GM19238 (cell line): Measurements from ENCODE around the gene TMEM245.
A peak's percentile ranks its signal among the peaks of the same experiment; 100 is the strongest.

Experiments used
- DNase-seq: peaks from one replicate; pipeline ENCODE4 v3.0.0; 2011; ENCODE audit warnings: low spot score; ENCODE audit not compliant: insufficient read length

TMEM245 gene

DNA sequence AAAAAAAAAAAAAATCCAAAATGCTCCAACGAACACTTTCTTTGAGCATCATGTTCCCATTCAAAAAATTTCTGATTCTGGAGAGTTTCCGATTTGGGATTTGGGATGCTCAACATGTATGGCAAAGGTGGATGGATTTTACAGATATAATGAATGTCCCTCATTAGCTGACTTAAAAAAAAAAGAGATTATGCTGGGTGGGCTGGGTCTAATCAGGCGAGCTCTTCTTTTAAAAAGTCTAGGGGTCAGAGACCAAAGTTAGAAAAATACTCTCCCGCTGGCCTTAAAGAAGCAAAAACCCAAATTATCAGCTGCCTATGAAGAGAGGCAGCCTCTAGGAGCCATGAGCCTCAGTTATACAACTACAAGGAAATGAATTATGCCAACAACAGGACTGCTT is 91.3 kb downstream of the TMEM245 start:
- DNase-seq, result no peak

GRCh38 chr9:109027176-109027575 is 92.6 kb downstream of the TMEM245 start:
- no peak for DNase-seq

- no peak for DNase-seq
Measured at GRCh38 chr9:109026306-109026705, 93.4 kb downstream of the TMEM245 start.

DNA sequence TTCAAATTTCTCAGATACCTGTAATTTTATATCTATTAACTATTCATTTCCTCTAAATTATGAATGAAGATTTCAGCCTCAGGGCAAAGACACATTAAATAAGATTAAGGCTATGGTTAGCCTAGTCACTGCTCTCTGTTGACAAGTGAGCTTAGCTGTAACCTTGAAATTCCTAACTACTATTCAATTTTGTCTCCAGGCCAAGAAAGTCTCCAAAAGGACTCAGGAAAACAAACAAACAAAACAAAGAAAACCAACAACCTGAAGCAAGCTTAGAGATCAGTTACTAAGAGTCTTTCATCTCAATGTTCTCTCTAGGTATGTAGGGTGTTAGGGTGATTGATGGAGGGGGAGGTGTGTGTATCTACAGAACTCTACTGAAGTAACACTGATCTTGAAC is 96.9 kb downstream of the TMEM245 start:
- no peak for DNase-seq

DNA sequence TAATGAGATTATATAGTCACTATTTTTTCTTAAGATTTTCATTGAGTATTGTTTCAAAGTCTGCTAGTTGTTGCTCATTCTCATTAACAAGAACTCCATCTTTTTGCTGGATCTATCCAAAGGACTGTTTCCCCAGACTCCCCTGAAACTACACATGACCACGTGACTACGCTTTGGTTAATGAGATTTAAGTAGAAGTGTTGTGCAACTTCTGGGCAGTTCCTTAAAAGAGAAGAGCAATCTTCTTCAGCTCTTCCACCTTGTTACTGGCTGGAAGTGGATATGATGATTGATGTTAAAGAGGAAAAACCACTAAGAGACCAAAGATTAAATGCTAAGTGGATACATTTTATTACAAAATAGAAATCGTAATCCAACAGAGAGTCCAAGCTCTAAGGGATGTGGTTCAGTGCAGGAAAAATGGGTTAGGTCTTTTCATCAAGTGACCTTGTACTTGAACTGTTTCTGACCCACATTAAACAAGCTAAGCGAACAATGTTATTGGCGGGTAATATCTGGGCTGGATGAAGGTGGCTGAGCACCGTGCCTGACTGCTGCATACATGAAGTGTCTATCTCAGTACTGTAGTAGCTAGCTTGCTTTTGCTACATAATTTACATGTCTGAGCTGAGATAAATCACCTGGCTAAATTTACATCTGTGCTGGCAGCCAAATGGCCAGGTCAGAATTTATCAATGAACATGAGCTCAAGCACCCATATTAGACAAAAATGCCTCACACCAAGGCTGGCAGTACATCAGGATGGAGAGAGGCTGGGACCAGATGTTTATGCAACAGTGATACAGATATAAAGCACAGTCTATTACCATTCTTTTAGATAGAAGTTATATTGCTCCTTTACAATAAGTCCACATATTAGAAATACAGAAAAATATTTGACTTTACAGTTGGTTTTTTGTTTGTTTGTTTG is 98.9 kb downstream of the TMEM245 start:
- DNase-seq, result no peak

DNA sequence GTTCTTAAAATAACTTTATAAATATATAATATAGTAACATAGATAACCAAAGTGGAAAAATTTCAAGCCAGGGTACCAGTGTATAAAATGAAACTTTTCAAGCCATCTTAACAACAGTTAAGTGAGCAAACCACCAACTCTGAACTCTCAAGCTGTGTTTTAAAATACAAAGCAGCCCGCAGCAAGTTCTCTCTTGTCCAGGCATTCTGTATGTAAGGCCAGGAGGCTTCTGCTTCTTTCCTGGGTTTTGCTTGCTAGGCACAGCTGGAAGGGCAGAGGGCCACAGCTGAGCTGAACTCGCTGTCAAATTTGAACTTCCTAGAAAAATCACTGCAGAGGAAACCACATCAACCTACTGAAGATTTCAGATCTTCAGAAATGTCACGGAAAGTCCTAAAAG is 99.6 kb downstream of the TMEM245 start:
- no peak for DNase-seq

DNA sequence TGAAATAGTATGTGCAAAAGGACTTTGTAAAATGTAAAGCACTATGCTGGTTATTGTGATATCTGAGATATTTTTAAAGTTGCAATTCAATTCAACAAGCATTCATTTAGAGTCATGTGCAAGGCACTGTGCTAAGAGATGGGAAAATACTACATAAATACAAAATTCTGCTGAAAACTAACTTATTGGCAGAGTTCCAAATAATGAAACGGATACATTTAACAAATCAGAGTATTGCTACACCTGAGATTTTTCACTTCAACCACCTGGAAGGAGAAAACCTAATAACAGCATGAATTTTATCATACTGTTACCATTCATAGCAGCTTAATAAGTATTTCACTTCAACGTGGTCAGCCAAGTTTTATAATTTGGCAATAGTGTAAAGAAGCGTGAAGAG is 100.3 kb downstream of the TMEM245 start:
- DNase-seq, result no peak

- DNase-seq, result no peak
Measured at GRCh38 chr9:109017493-109017892, 102.3 kb downstream of the TMEM245 start.

- no peak for DNase-seq
Measured at GRCh38 chr9:109017061-109017460, 102.7 kb downstream of the TMEM245 start.

DNA sequence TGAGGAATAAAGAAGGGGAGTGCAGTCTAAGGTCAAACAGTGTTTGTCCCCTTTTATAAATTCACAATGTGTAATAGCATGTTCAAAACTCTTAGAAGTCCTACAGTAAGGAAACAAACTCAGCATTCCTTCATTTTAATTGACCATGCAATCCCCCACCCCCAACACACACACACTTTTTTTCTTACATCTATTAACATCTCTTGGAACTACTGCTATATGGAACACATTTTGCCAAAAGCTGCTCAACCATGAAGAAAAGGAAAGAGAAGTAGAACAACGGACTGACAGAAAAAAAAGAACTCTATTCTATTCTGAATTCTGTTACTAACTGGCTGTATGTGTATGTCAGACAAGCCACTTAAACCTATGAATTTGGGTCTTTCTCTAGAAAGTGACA is 103.6 kb downstream of the TMEM245 start:
- no peak for DNase-seq

DNA sequence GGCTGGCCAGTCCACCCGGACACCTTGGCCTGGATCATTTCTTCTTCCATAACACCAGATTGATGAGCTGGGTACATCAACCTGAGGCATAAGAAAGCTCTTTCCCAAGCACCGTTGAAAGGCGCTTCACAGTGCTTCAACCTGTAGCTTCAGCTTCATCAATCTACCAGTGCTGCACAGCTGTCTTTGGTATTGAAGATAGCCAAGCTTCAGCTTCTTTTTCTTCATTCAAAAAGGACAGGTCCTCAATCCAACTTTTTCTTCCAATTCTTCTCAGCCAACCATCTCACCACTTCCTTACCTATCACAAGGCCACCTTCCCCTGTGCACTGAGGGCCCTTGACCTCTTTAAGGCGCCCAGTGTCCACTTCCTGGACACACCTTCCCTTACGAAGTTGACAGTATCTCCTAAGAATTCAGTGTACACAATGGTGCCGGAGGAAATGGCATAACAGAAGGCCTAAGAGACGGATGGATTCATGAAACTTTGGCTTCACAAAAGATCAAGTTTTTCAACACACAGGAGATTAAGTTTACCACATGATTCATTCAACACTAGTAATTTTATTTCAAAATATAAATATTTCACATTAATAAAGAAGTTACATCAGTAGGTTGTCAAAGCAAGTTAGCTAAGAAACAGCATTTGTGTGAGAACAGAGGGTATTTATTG is 105.0 kb downstream of the TMEM245 start:
- DNase-seq, result no peak

GRCh38 chr9:109013679-109014607 is 105.8 kb downstream of the TMEM245 start:
- no peak for DNase-seq

GRCh38 chr9:109012876-109013678 is 106.7 kb downstream of the TMEM245 start, which contains the start of gene CTNNAL1:
TSS of gene CTNNAL1 (minus strand) at chr9:109013499. CDS start at chr9:109013442, 57 bp downstream.
- DNase-seq, result peak; percentile 89

DNA sequence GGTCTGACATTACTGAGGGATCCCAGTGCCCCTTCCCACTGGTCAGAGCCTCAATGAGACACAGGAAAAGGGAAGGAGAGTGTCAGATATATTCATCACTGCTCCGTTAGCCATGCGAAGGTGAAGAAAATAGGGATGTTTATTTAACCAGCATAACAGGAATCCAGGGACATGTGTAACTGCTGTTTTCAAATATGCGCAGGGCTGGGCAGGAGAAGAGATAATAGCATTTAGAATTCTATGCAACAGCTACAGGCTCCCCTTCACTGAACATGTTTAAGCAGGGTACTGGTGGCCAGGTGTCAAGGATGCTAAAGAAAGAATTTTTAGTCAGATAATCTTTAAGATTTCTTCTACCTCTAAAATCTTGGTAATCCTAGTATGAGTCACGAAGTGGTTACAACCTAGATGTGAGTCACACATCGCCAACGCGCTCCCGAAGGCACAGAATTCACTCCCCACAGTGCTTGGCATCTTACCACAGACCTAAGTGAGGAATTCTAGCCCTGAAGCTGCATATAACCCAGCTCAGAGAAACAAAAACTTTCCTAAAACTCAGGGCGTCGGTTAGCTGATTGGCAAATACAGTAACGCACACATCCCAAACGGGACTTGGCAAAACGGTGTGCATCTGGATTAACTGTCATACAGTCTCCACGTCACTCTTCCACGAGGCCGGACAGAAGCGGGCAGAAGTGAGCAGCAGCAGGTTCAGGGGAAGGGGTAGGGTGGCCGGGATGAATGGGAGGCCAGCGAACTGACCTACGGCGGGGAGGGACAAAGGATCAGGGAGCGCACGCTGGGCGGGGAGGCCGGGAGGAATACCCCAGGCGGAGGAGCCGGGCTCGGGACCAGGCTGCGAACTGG is 107.5 kb downstream of the TMEM245 start:
- DNase-seq, result no peak

GRCh38 chr9:109011231-109011671 is 108.5 kb downstream of the TMEM245 start:
- DNase-seq, result no peak

DNA sequence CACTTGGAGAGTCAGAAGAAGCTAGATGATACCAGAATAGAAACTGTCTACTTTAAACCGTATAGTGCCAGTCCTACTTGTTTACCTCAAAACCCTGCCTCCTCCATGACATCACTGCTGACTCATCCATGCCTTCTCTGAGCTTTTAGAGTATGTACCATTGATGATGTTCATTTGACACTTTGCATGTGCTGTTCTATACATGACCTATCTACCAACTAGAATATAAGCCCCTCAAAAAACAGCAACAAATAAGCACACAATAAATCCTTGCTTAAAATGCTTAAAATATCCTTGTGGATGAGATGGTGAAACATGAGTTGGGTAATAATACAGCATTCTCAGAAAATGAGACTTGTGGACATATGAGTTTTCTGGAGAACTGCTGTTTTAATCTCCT is 109.0 kb downstream of the TMEM245 start:
- no peak for DNase-seq

GRCh38 chr9:109005678-109006077 is 114.1 kb downstream of the TMEM245 start:
- no peak for DNase-seq

GRCh38 chr9:109003116-109003515 is 116.6 kb downstream of the TMEM245 start:
- no peak for DNase-seq

- DNase-seq, result no peak
Measured at GRCh38 chr9:109002141-109002540, 117.6 kb downstream of the TMEM245 start.

DNA sequence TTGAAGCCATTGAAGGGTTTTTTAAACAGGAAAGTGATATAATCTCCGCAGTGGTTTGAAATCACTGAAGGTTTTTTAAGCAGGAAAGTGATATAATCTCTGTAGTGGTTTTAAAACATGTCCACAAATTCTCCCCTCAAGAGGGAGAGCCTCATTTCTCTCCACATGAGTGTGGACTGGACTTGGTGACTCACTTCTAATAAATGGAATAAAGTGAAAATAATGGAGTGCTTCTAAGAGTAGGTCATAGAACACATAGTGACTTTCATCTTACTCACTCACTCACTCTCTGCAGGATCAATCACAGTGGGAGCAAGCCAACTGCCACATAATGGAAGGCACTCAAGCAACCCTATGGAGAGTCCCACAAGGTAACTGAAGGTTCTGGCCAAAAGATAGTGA is 118.5 kb downstream of the TMEM245 start:
- DNase-seq, result no peak
